OCI-LY7 (cell line): ENCODE results near the gene PDSS1. TPM values are rescaled to one million over a fixed set of nuclear protein-coding genes. Genes with fewer than 3 reads are reported as not detected.

Experiments used
- BruUV-seq: library from RNA; stranded (reverse); fragments of 400-500 nt; replicated peaks from 2 replicates; lab custom pipeline; 2021; lab: Mats Ljungman, UMichigan
- CTCF ChIA-PET: fragments of 300-600 bp; sonication (Branson Sonifier 250); formaldehyde crosslinking; loops from one replicate; lab custom pipeline; 2022; ENCODE audit warnings: antibody characterized with exemption; ENCODE audit not compliant: unreplicated experiment; lab: Charles Lee
- POLR2A ChIA-PET: fragments of 300-600 bp; sonication (Branson Sonifier 250); formaldehyde crosslinking; loops from one replicate; lab custom pipeline; 2022; ENCODE audit warnings: antibody characterized with exemption; lab: Charles Lee
- DNase-seq: peaks from one replicate; pipeline ENCODE4 v3.0.0-alpha.2; 2015; ENCODE audit warnings: low spot score
- H2AFZ ChIP-seq: fragments of 200-600 bp; sonication (generic), shearing (Covaris generic); 2 replicates; pipeline ENCODE4 v1.6.1; 2014; ENCODE audit warnings: mild to moderate bottlenecking, antibody characterized with exemption, low read length, moderate library complexity
- H3K27ac ChIP-seq: fragments of 200-600 bp; sonication (generic); 2 replicates; pipeline ENCODE4 v1.5.1; 2014; ENCODE audit warnings: mixed run types, low read depth, mild to moderate bottlenecking, moderate library complexity, low read length, inconsistent platforms; ENCODE audit not compliant: poor library complexity, severe bottlenecking
- H3K36me3 ChIP-seq: fragments of 200-600 bp; sonication (generic); 2 replicates; pipeline ENCODE4 v1.6.1; 2014; ENCODE audit warnings: mild to moderate bottlenecking, antibody characterized with exemption, low read length, moderate library complexity, mixed read lengths; ENCODE audit not compliant: insufficient read depth
- H3K4me1 ChIP-seq: fragments of 200-600 bp; sonication (generic); 2 replicates; pipeline ENCODE4 v1.5.1; 2014; ENCODE audit warnings: mild to moderate bottlenecking, low read length; ENCODE audit not compliant: insufficient read depth, poor library complexity, severe bottlenecking
- H3K4me2 ChIP-seq: fragments of 200-600 bp; sonication (generic); 2 replicates; pipeline ENCODE4 v1.6.1; 2014; ENCODE audit warnings: mild to moderate bottlenecking, low read length
- H3K4me3 ChIP-seq: fragments of 200-600 bp; sonication (generic); 2 replicates; pipeline ENCODE4 v1.5.1; 2014; ENCODE audit warnings: mild to moderate bottlenecking, low read depth, low read length; ENCODE audit not compliant: poor library complexity, severe bottlenecking
- H3K79me2 ChIP-seq: fragments of 200-600 bp; sonication (generic); 2 replicates; pipeline ENCODE4 v1.6.1; 2016; ENCODE audit warnings: low read depth, mild to moderate bottlenecking, low read length, moderate library complexity, mixed read lengths; ENCODE audit not compliant: insufficient read depth
- H3K9me2 ChIP-seq: fragments of 200-600 bp; sonication (generic); 2 replicates; pipeline ENCODE4 v1.6.1; 2016; ENCODE audit warnings: mild to moderate bottlenecking, low read length, mixed read lengths; ENCODE audit not compliant: insufficient read depth
- H3K9me3 ChIP-seq: fragments of 200-600 bp; sonication (generic); 2 replicates; pipeline ENCODE4 v1.6.1; 2014; ENCODE audit warnings: mild to moderate bottlenecking, mixed run types, low read length, mixed read lengths
- H4K20me1 ChIP-seq: fragments of 200-600 bp; sonication (generic); 2 replicates; pipeline ENCODE4 v1.6.1; 2014; ENCODE audit warnings: mild to moderate bottlenecking, antibody characterized with exemption, low read length, moderate library complexity, mixed read lengths; ENCODE audit not compliant: insufficient read depth
- EZH2phosphoT487 ChIP-seq: fragments of 200-600 bp; sonication (generic); IDR thresholded peaks from 2 replicates; pipeline ENCODE4 v1.6.1; 2018; ENCODE audit warnings: low read depth, borderline replicate concordance, mild to moderate bottlenecking, mixed run types, antibody characterized with exemption, low read length, moderate library complexity, mixed read lengths
- intact Hi-C: fragments of 100-400 bp; cut with micrococcal nuclease; formaldehyde crosslinking; loops from one replicate; pipeline ENCODE4 v1.10.0; 2022; ENCODE audit not compliant: unreplicated experiment
- small RNA-seq: library from RNA; depleted of rRNA; stranded (forward); fragments of <200 nt; gene quantifications from one replicate; pipeline ENCODE3, GENCODE V24; 2014
- total RNA-seq, 2 experiments: library from RNA; depleted of rRNA in 1 of 2; stranded (reverse); fragments of >200 nt in 1 of 2; shearing (Covaris generic) in 1 of 2; gene quantifications; 2 replicates each; pipeline ENCODE4 v1.2.3, GENCODE V29; 2014 to 2022
- TF ChIP-seq, protein P1 (sequence below): fragments of 200-600 bp; sonication (generic); conservative IDR thresholded peaks from 2 replicates; pipeline ENCODE4 v1.5.1; 2014; ENCODE audit warnings: mild to moderate bottlenecking, antibody characterized with exemption, low read length, moderate library complexity, mixed read lengths

The PDSS1 gene
- total RNA-seq, 2 experiments from 2014 or later, result 16.9 to 20.4 TPM

DNA sequence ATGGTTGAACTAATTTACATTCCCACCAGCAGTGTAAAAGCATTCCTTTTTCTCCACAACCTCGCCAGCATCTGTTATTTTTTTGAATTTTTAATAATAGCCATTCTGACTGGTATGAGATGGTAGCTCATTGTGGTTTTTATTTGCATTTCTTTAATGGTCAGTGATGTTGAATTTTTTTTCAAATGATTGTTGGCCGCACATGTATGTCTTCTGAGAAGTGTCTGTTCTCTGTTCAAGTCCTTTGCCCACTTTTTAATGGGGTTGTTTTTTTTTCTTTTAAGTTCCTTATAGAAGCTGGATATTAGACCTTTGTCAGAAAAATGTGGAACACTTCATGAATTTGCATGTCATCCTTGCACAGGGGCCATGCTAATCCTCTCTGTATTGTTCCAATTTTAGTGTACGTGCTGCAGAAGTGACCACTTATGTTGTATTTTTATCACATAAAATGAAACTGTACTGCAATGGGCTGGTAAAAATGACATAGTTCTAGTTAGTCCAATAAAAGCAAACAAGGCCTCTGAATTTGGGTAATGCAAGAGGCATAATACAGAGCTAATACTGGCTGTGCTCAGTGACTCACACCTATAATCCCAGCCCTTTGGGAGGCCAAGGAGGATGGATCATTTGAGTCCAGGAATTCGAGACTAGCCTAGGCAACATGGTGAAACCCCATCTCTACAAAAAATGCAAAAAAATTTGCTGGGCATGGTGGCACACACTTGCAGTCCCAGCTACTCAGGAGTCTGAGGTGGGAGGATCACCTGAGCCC, 92.9 kb downstream of the PDSS1 start:
- intact Hi-C loops, result no loop called here
- no peaks in the 10 kb centered on the region for H3K9me2 ChIP-seq
- H2AFZ ChIP-seq, result no peak overlapping the region
- H3K4me2 ChIP-seq, result peak overlapping the region; percentile 54
- peaks cover 96% of the 10 kb centered on the region for H3K79me2 ChIP-seq
- H3K27ac ChIP-seq, result peak overlapping the region; percentile 6
- TF ChIP-seq EZH2phosphoT487, result no peak
- TF ChIP-seq, protein P1, sequence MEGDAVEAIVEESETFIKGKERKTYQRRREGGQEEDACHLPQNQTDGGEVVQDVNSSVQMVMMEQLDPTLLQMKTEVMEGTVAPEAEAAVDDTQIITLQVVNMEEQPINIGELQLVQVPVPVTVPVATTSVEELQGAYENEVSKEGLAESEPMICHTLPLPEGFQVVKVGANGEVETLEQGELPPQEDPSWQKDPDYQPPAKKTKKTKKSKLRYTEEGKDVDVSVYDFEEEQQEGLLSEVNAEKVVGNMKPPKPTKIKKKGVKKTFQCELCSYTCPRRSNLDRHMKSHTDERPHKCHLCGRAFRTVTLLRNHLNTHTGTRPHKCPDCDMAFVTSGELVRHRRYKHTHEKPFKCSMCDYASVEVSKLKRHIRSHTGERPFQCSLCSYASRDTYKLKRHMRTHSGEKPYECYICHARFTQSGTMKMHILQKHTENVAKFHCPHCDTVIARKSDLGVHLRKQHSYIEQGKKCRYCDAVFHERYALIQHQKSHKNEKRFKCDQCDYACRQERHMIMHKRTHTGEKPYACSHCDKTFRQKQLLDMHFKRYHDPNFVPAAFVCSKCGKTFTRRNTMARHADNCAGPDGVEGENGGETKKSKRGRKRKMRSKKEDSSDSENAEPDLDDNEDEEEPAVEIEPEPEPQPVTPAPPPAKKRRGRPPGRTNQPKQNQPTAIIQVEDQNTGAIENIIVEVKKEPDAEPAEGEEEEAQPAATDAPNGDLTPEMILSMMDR, result no peak
- ChIA-PET CTCF (no interaction called here), POLR2A (interaction anchor here (0.6 to 2.0 kb wide), 7 partner anchors 8 to 1922 kb away, joined by 3 to 8 read pairs (median 3); no protein-coding TSS in a partner anchor)
- peak overlapping the region; percentile 5 for H3K4me3 ChIP-seq
- no TSS peak for BruUV-seq
- peaks cover 71% of the 10 kb centered on the region for H3K36me3 ChIP-seq
- DNase-seq, result no peak
- peaks cover 7% of the 10 kb centered on the region; the same call in 1 of the 2 replicates for H4K20me1 ChIP-seq
- H3K9me3 ChIP-seq, result peaks cover 20% of the 10 kb centered on the region; the same call in 1 of the 2 replicates
- peaks cover 43% of the 10 kb centered on the region for H3K4me1 ChIP-seq

DNA sequence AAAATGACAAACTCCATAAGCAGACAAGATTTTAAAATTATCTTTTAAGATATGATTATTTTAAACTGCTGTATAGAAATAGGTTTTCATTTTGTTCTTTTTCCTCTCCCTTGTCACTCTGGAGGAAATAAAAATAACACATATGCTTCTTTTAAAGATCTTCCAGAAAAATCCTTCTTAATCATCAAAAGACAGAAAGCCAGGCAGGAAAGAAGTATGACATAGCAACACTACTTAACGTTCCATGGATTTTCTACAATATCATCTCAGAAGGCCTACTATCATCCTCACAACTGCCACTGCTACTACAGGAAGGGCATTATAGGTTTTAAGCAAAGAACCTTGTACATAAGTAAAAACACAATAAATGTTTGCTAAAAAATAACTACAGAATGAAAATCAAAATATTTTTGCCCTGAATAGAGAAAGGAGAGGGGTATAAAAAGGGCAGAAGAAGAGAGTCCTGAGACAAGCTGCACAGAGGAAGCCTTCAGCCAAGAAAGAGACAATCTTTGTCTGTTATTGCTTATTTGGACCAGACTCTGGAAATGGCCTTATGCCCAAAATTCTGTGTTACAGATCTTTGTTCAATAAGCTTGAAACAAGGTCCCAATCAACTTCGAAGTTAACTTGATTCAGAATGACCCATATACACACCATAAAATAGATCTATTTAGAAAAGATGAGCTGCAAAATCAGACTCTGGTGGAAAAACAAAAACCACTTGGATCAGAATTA, 95.4 kb downstream of the PDSS1 start:
- H3K9me2 ChIP-seq, result no peaks in the 10 kb centered on the region
- peak overlapping the region; percentile 57 for H3K27ac ChIP-seq
- peaks cover 66% of the 10 kb centered on the region for H3K36me3 ChIP-seq
- DNase-seq, result no peak
- H3K9me3 ChIP-seq, result peaks cover 42% of the 10 kb centered on the region
- peaks cover 97% of the 10 kb centered on the region for H3K79me2 ChIP-seq
- no peak for TF ChIP-seq EZH2phosphoT487
- TF ChIP-seq, protein P1, result no peak
- no TSS peak for BruUV-seq
- H2AFZ ChIP-seq, result no peak overlapping the region
- peaks cover 61% of the 10 kb centered on the region for H3K4me1 ChIP-seq
- POLR2A ChIA-PET, result interaction anchor here (0.6 to 1.8 kb wide), 5 partner anchors 9 to 241 kb away, joined by 3 to 8 read pairs (median 3); no protein-coding TSS in a partner anchor
- intact Hi-C loops, result no loop called here
- CTCF ChIA-PET, result no interaction called here
- H4K20me1 ChIP-seq, result no peaks in the 10 kb centered on the region
- no peak overlapping the region for H3K4me3 ChIP-seq
- H3K4me2 ChIP-seq, result peak overlapping the region; percentile 45

Small RNAs within 50 kb of the gene (small RNA-seq; reads per million reads assigned to genes)
- gene RF00191, result not detected
- gene RNU6-946P, result not detected

Other genes with a start within 250 kb of the PDSS1 start
- 57.4 and 62.4 TPM in 2 replicates for gene ABI1, start 163.3 kb downstream of the PDSS1 start, total RNA-seq (2014; rRNA removed; shearing (Covaris generic))
- gene ABI1, start 163.3 kb downstream of the PDSS1 start, total RNA-seq (2022), result 76.9 and 87.6 TPM in 2 replicates